Coronary artery (tissue), 2 donors: ENCODE measurements around the gene PRRG2.

ENCODE experiments used
- DNase-seq: peaks from one replicate; pipeline ENCODE4 v3.0.0-alpha.2; 2017; ENCODE audit warnings: low spot score
- H3K27ac ChIP-seq, 2 donors: fragments of 200-600 bp; sonication (generic); one replicate each; pipeline ENCODE4 v1.5.1; 2016 to 2019
- H3K4me3 ChIP-seq: fragments of 200-600 bp; sonication (generic); 2 replicates; pipeline ENCODE4 v1.5.1; 2016; ENCODE audit warnings: mild to moderate bottlenecking, moderate library complexity
- CTCF ChIP-seq: fragments of 200-600 bp; sonication (generic); IDR thresholded peaks from one replicate; pipeline ENCODE4 v1.5.1; 2019; ENCODE audit warnings: antibody characterized with exemption

Gene PRRG2

GRCh38 chr19:49579193-49579592 is 1.9 kb upstream of the PRRG2 start:
- no peak overlapping the region for H3K27ac ChIP-seq
- no peak for DNase-seq
- H3K4me3 ChIP-seq = peak overlapping the region; percentile 91
- TF ChIP-seq CTCF = no peak

GRCh38 chr19:49579947-49580263 is 1.2 kb upstream of the PRRG2 start:
- no peak for TF ChIP-seq CTCF
- Histone ChIP-seq H3K4me3 (peak overlapping the region; percentile 91), H3K27ac (peak overlapping the region in 1 of 2 donors; percentile 90)
- DNase-seq = no peak

- DNase-seq = peak; percentile 96
- Histone ChIP-seq H3K27ac (peak within 1 kb of the TSS in 1 of 2 donors; percentile 90), H3K4me3 (peak within 1 kb of the TSS; percentile 91)
- TF ChIP-seq CTCF = no peak
Measured at GRCh38 chr19:49580264-49581006, 681 bp upstream of the PRRG2 start, which contains the start of gene NOSIP. Gene NOSIP (minus strand): TSS chr19:49580556. CDS start chr19:49560691, 19,865 bp downstream.

- no peak for DNase-seq
- no peak overlapping the region for H3K27ac ChIP-seq
- no peak overlapping the region for H3K4me3 ChIP-seq
- TF ChIP-seq CTCF = no peak
Measured at GRCh38 chr19:49583239-49583638, 2.1 kb downstream of the PRRG2 start.

GRCh38 chr19:49585023-49585422 is 3.9 kb downstream of the PRRG2 start:
- H3K4me3 ChIP-seq = no peak overlapping the region
- no peak for TF ChIP-seq CTCF
- no peak overlapping the region for H3K27ac ChIP-seq
- no peak for DNase-seq

- no peak for DNase-seq
- Histone ChIP-seq H3K27ac (no peak overlapping the region), H3K4me3 (no peak overlapping the region)
- no peak for TF ChIP-seq CTCF
Measured at GRCh38 chr19:49587227-49587626, 6.1 kb downstream of the PRRG2 start.

- TF ChIP-seq CTCF = no peak
- H3K27ac ChIP-seq = no peak overlapping the region
- no peak overlapping the region for H3K4me3 ChIP-seq
- DNase-seq = no peak
Measured at GRCh38 chr19:49588365-49589122, 7.4 kb downstream of the PRRG2 start.
